Brain microvascular endothelial cell (primary cell): ENCODE data around the gene MBOAT2.

Experiments
- DNase-seq: peaks from one replicate; pipeline ENCODE4 v3.0.0-alpha.2; 2020
- H3K27ac ChIP-seq: fragments of 250-450 bp; sonication (Bioruptor Pico); 2 replicates; pipeline ENCODE4 v1.5.1; 2020; ENCODE audit warnings: mild to moderate bottlenecking, moderate library complexity
- H3K27me3 ChIP-seq: fragments of 250-450 bp; sonication (Bioruptor Pico); replicated peaks from 2 replicates; pipeline ENCODE4 v1.5.1; 2020; ENCODE audit warnings: mild to moderate bottlenecking
- H3K36me3 ChIP-seq: fragments of 250-450 bp; sonication (Bioruptor Pico); replicated peaks from 2 replicates; pipeline ENCODE4 v1.5.1; 2020; ENCODE audit warnings: mild to moderate bottlenecking
- H3K4me3 ChIP-seq: 2 replicates; pipeline ENCODE4 v1.5.1; 2011; ENCODE audit warnings: low read depth, mild to moderate bottlenecking, control low read depth, low read length, moderate library complexity
- in situ Hi-C: cut with HindIII; loops from 2 replicates; pipeline ENCODE4 v1.10.0; 2017; ENCODE audit warnings: low sequenced_read_pairs, low pct_ligation_motif_present
- TF ChIP-seq, protein P1 (sequence below): IDR thresholded peaks from 2 replicates; pipeline ENCODE4 v1.5.1; 2011; ENCODE audit warnings: low read depth, mild to moderate bottlenecking, moderate library complexity, low read length, control low read depth, inconsistent platforms; ENCODE audit errors: missing control alignments

MBOAT2 gene

DNA sequence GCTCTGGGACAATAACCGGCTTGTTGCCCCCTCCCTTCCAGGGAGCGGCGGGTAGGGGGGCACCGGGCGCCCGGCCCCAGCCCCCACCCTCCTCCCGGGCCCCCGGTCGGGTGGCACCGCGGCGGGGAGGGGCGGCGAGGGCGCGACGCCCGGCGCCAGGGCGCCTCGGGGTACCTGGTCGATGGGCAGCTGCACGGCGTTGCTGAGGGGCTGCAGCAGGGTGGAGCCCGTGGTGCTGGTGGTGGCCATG lies 193 bp downstream of the MBOAT2 start:
- peak overlapping the region; percentile 35 for H3K27ac ChIP-seq
- in situ Hi-C loops = no loop called here
- TF ChIP-seq, protein P1, sequence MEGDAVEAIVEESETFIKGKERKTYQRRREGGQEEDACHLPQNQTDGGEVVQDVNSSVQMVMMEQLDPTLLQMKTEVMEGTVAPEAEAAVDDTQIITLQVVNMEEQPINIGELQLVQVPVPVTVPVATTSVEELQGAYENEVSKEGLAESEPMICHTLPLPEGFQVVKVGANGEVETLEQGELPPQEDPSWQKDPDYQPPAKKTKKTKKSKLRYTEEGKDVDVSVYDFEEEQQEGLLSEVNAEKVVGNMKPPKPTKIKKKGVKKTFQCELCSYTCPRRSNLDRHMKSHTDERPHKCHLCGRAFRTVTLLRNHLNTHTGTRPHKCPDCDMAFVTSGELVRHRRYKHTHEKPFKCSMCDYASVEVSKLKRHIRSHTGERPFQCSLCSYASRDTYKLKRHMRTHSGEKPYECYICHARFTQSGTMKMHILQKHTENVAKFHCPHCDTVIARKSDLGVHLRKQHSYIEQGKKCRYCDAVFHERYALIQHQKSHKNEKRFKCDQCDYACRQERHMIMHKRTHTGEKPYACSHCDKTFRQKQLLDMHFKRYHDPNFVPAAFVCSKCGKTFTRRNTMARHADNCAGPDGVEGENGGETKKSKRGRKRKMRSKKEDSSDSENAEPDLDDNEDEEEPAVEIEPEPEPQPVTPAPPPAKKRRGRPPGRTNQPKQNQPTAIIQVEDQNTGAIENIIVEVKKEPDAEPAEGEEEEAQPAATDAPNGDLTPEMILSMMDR = no peak

DNA sequence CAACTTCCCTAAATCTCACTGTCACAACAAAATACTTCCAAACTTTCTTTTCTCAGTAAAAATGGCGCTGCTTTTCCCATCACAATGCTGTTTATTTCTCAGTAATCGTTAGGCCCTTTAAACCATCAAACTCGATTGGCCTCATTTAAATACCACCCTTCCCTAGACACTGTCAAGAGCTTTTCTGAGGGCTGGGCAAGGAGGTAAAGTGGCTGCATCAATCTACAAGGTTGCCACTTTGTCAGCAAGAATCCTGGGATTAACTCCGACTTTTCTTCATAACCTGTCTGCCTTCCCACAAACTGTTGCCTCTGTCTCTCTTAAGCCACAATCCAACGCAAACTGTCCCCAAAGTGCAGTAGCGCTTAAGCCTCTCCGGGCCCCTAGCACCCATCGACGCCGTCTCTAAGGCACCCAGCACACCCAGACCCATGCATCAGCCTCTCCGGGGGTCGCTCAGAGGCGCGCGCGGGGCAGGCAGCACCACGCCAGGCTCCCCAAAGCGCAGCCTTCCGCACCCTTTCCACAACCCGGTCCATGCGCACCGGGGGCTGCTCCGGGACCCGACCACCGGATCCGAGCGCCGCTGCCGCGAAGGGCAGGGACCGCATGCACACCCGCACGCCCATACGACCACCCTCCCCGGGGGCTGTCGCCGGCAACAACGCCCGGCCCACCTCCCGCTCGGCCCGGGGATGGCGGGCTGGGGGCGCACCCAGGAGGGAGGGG lies 683 bp downstream of the MBOAT2 start:
- H3K4me3 ChIP-seq = peak overlapping the region; percentile 73
- TF ChIP-seq, protein P1 = no peak
- H3K36me3 ChIP-seq = no peaks in the 10 kb centered on the region
- H3K27me3 ChIP-seq = no peaks in the 10 kb centered on the region
- in situ Hi-C loops = no loop called here
- DNase-seq = no peak
- peak overlapping the region; percentile 35 for H3K27ac ChIP-seq

More for the DNA sequence above, 193 bp downstream of the MBOAT2 start:
- H3K4me3 ChIP-seq = peak overlapping the region; percentile 73
- no peaks in the 10 kb centered on the region for H3K36me3 ChIP-seq
- H3K27me3 ChIP-seq = no peaks in the 10 kb centered on the region
- no peak for DNase-seq

DNA sequence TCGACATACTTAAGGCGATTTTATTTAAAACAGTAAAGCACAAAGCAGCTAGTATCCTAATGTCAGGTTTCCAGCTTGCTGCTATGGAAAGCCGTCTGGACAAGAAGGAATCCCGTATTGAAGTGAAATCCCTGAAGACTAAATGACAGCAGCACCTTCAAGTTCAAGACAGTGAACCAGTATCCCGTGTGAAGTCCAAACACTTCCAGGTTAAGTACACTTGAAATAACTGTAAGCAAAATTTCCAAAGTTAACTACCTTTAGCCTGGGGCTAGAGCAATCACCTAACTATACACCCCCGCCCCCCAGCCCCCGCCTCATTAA lies 1.2 kb downstream of the MBOAT2 start:
- TF ChIP-seq, protein P1 = no peak
- Histone ChIP-seq H3K36me3 (no peaks in the 10 kb centered on the region), H3K4me3 (peak overlapping the region; percentile 73), H3K27me3 (no peaks in the 10 kb centered on the region), H3K27ac (no peak overlapping the region)
- no peak for DNase-seq
- in situ Hi-C loops = no loop called here

DNA sequence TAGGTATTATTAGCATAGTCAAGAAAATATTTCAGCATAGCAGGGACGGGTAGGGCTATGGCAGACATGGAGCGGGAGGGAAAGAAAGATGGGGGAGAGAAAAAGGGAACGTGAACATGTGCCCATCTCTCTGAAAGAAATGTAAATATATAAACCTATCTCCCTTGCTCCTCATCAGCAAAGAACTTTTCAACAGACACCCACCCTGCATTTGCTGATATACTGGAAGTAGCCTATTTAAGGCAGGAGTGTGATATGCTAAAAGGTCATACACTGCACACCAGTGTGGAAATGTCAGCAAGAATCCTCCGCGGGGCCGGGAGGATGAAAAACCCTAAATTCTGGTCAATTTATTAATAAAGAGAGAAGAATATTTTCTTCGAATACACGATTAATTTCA lies 1.7 kb downstream of the MBOAT2 start:
- Histone ChIP-seq H3K4me3 (peak overlapping the region; percentile 73), H3K27me3 (no peaks in the 10 kb centered on the region), H3K27ac (no peak overlapping the region), H3K36me3 (no peaks in the 10 kb centered on the region)
- TF ChIP-seq, protein P1 = no peak
- in situ Hi-C loops = no loop called here
- no peak for DNase-seq

DNA sequence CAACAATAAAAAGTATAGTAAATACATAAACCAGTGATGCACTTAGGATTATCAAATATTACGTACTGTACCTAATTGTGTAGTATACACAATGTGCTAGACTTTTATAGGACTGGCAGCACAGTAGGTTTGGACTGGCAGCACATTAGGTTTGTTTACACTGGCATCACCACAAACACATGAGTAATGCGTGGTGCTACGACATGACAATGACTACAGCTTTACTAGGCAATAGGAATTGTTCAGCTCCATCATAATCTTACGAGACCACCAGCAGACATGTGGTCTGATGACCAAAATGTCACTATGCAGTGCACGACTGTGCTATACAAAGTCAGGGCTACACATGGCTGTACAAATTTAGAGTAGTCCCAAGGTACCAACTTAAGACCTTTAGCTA lies 2.3 kb downstream of the MBOAT2 start:
- no peak overlapping the region for H3K27ac ChIP-seq
- DNase-seq = peak; percentile 60
- TF ChIP-seq, protein P1 = no peak
- no peaks in the 10 kb centered on the region for H3K27me3 ChIP-seq
- in situ Hi-C loops = no loop called here
- H3K36me3 ChIP-seq = no peaks in the 10 kb centered on the region
- H3K4me3 ChIP-seq = no peak overlapping the region

DNA sequence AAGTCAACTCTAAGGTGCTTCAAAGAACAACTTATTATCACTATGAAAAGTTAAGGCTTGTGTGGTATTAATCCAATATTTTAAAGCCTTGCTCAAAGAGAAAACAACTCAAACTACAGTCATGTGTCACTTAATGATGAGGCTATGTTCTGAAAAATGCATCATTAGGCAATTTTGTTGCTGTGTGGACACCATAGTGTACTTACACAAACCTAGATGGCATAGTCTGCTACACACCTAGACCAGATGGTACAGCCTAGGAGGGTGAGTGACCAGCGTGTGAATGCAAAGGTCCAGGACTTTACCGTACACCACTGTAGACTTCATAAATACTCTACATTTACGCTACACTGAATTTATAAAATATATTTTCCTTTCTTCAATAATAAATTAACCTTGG lies 3.0 kb downstream of the MBOAT2 start:
- DNase-seq = no peak
- in situ Hi-C loops = no loop called here
- Histone ChIP-seq H3K4me3 (no peak overlapping the region), H3K27me3 (no peaks in the 10 kb centered on the region), H3K36me3 (no peaks in the 10 kb centered on the region), H3K27ac (no peak overlapping the region)
- TF ChIP-seq, protein P1 = no peak
